Measurements from ENCODE around the gene ATL1.

Gene ATL1

DNA sequence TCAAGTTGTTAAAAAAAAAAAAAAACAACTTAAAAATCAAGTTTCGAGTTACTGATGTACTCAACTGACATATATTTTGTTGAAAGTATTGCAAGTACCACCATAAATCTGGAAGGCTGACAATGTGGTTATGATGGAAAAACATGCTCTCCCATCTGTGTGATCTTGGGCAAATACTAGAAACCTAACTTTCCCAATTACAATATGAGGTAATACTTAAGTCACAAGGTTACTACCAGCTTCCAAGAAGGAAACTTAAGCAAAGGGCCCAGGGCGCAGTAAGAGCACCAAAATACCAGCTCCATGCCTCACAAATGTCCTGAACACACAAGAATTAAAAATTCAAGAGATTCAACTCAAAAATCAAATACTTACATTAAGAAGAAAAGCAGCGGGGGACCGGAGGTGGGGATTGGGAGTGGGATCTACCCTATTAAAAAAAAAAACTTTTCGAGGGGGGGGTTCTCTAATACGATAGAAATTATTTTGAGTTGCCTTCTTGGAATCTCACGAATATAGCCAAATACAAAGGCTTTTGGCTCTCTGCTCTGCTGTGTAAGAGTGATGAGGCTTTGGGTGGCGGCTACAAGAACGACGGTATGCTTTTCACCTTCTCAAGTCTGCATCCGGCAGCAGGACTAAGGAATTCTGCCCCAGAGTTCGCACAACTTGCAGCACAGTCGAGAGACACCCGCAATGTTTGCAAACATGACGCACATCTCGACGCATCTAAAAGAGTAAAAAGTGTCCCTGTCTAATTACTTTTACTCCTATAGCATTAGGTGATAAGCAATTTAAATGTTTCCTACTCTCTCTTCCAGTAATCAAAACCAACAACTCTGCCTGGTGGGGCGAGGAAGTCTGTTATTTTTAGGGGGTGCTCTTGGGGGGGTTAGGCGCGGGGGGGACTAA, 107.1 kb downstream of the ATL1 start (continued):
- TF ChIP-seq, protein P1, sequence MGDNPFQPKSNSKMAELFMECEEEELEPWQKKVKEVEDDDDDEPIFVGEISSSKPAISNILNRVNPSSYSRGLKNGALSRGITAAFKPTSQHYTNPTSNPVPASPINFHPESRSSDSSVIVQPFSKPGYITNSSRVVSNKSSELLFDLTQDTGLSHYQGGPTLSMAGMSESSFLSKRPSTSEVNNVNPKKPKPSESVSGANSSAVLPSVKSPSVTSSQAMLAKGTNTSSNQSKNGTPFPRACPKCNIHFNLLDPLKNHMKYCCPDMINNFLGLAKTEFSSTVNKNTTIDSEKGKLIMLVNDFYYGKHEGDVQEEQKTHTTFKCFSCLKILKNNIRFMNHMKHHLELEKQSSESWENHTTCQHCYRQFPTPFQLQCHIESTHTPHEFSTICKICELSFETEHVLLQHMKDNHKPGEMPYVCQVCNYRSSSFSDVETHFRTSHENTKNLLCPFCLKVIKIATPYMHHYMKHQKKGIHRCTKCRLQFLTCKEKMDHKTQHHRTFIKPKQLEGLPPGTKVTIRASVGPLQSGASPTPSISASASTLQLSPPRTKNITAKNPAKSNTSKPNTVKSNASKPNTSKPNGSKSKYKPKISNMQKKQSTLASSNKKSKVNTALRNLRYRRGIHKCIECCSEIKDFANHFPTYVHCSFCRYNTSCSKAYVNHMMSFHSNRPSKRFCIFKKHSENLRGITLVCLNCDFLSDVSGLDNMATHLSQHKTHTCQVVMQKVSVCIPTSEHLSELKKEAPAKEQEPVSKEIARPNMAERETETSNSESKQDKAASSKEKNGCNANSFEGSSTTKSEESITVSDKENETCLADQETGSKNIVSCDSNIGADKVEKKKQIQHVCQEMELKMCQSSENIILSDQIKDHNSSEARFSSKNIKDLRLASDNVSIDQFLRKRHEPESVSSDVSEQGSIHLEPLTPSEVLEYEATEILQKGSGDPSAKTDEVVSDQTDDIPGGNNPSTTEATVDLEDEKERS (tag by site-specific recombination; IDR thresholded peaks at IDR 0.05), result no peak
- no peak for TF ChIP-seq ZNF621 (tag by site-specific recombination; IDR thresholded peaks at IDR 0.05)
- TF ChIP-seq GLIS2 (tag by site-specific recombination; IDR thresholded peaks at IDR 0.05), result peak; percentile 61
- peak; percentile 38; the same call in 1 of the 2 replicates for TF ChIP-seq IKZF3 (tag by site-specific recombination; IDR thresholded peaks at IDR 0.05)
- TF ChIP-seq KLF10 (tag by site-specific recombination; IDR thresholded peaks at IDR 0.05), result no peak
- TF ChIP-seq, protein P2, sequence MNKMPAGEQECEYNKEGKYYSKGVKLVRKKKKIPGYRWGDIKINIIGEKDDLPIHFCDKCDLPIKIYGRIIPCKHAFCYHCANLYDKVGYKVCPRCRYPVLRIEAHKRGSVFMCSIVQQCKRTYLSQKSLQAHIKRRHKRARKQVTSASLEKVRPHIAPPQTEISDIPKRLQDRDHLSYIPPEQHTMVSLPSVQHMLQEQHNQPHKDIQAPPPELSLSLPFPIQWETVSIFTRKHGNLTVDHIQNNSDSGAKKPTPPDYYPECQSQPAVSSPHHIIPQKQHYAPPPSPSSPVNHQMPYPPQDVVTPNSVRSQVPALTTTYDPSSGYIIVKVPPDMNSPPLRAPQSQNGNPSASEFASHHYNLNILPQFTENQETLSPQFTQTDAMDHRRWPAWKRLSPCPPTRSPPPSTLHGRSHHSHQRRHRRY (tag by site-specific recombination; IDR thresholded peaks at IDR 0.05), result no peak
- TF ChIP-seq OVOL3 (tag by site-specific recombination; IDR thresholded peaks at IDR 0.05), result no peak
- no peak for TF ChIP-seq ZNF768 (tag by site-specific recombination; IDR thresholded peaks at IDR 0.05)
- no peak; the same call in 1 of the 2 replicates for TF ChIP-seq ZBTB21 (tag by site-specific recombination; IDR thresholded peaks at IDR 0.05)
- no peak for TF ChIP-seq ZNF184 (tag by site-specific recombination; IDR thresholded peaks at IDR 0.05)
- no peak for TF ChIP-seq GLI2 (tag by site-specific recombination; IDR thresholded peaks at IDR 0.05; ENCODE audit: borderline replicate concordance, low read depth)
- no peak for TF ChIP-seq YY2 (tag by site-specific recombination; IDR thresholded peaks at IDR 0.05)
- TF ChIP-seq ZBTB17 (tag by site-specific recombination; IDR thresholded peaks at IDR 0.05), result peak; percentile 55
- TF ChIP-seq MYNN (tag by site-specific recombination; IDR thresholded peaks at IDR 0.05; ENCODE audit: borderline replicate concordance), result no peak
- no peak for TF ChIP-seq ZNF707 (tag by site-specific recombination; IDR thresholded peaks at IDR 0.05)
- no peak for TF ChIP-seq SP3 (tag by site-specific recombination; IDR thresholded peaks at IDR 0.05)
- TF ChIP-seq ZNF132 (tag by site-specific recombination; IDR thresholded peaks at IDR 0.05; ENCODE audit: borderline replicate concordance), result no peak
- no peak for TF ChIP-seq INSM2 (tag by site-specific recombination; IDR thresholded peaks at IDR 0.05)
- TF ChIP-seq ATF2 (tag by site-specific recombination; IDR thresholded peaks at IDR 0.05; ENCODE audit: low read depth), result peak; percentile 42; the same call in 1 of the 2 replicates
- peak; percentile 29; the same call in 1 of the 2 replicates for TF ChIP-seq ZNF561 (tag by site-specific recombination; IDR thresholded peaks at IDR 0.05; ENCODE audit: borderline replicate concordance)
- TF ChIP-seq ZEB2 (tag by site-specific recombination; IDR thresholded peaks at IDR 0.05), result 0 out of 2 replicates have a peak, but pooled peaks have one; percentile 10
- peak; percentile 99 for TF ChIP-seq PRDM6 (tag by site-specific recombination; IDR thresholded peaks at IDR 0.05)

All from HEK293 (cell line).